Panc1 (cell line): ENCODE results near the gene ROR1.

Experiments used
- CTCF ChIP-seq: fragments of 450-650 bp; IDR thresholded peaks from 2 replicates; pipeline ENCODE4 v1.5.1; 2017; ENCODE audit warnings: mild to moderate bottlenecking
- POLR2AphosphoS5 ChIP-seq: IDR thresholded peaks from 2 replicates; pipeline ENCODE4 v1.6.1; 2012; ENCODE audit warnings: mild to moderate bottlenecking, low read depth, low read length, moderate library complexity
- REST ChIP-seq, 2 experiments: IDR thresholded peaks; 2 replicates each; pipeline ENCODE4 v1.6.1; 2011 to 2012; ENCODE audit warnings: low read depth in 2 of 2, control low read depth in 1 of 2, low read length in 1 of 2, mild to moderate bottlenecking in 1 of 2, moderate library complexity in 1 of 2; ENCODE audit not compliant: insufficient read depth in 1 of 2

- TF ChIP-seq CTCF (no peak), REST (IDR thresholded peaks at IDR 0.05; ENCODE audit: insufficient read depth in 1 of 2, low read depth in 2 of 2, low read length in 1 of 2) (no peak), POLR2AphosphoS5 (no peak)
Observed at GRCh38 chr1:63969441-63969901, 195.7 kb downstream of the ROR1 start.
